Urinary bladder (tissue), 4 donors: ENCODE results near the gene ENOX1. TPM values are rescaled to one million over a fixed set of nuclear protein-coding genes. Genes with fewer than 3 reads are reported as not detected.

Experiments used
- DNase-seq: peaks from one replicate; pipeline ENCODE4 v3.0.0-alpha.2; 2015; ENCODE audit errors: extremely low spot score
- H3K27ac ChIP-seq: one replicate; pipeline ENCODE4 v1.5.1; 2013; ENCODE audit warnings: low read depth, mild to moderate bottlenecking, moderate library complexity
- H3K36me3 ChIP-seq: one replicate; pipeline ENCODE4 v1.6.1; 2013; ENCODE audit warnings: mild to moderate bottlenecking, moderate library complexity; ENCODE audit not compliant: insufficient read depth
- H3K4me1 ChIP-seq: one replicate; pipeline ENCODE4 v1.6.1; 2013; ENCODE audit warnings: mild to moderate bottlenecking, moderate library complexity; ENCODE audit not compliant: insufficient read depth
- H3K4me3 ChIP-seq: one replicate; pipeline ENCODE4 v1.5.1; 2013; ENCODE audit warnings: low read depth, low read length
- WGBS: extraction: QIAGEN DNeasy Blood & Tissue Kit; methylation state at CpG from one replicate; pipeline ENCODE4 v1.1.7; 2013; 5-methylcytosine and 5-hydroxymethylcytosine counted together
- polyA plus RNA-seq: library from polyadenylated mRNA; stranded (reverse); fragments of 200-250 nt; gene quantifications from one replicate; pipeline ENCODE4 v1.2.3, GENCODE V29; 2013
- total RNA-seq: library from RNA; depleted of rRNA; stranded (reverse); fragments of >200 nt; gene quantifications from one replicate; pipeline ENCODE4 v1.2.3, GENCODE V29; 2014
- donor health status: healthy with polysubstance abuse.
- donor health status: healthy.

Gene ENOX1
- total and polyA plus RNA-seq, 2 donors = 4.3 to 17.6 TPM

- no peaks in the 10 kb centered on the region for H3K4me1 ChIP-seq
- no peaks in the 10 kb centered on the region for H3K36me3 ChIP-seq
- H3K27ac ChIP-seq = no peak overlapping the region
- 7% methylated on average over 1 of the region's 1 CpG for WGBS
- DNase-seq = no peak
- H3K4me3 ChIP-seq = no peak overlapping the region
These were observed 122.0 kb downstream of the ENOX1 start for GRCh38 chr13:43664700-43665191.

DNA sequence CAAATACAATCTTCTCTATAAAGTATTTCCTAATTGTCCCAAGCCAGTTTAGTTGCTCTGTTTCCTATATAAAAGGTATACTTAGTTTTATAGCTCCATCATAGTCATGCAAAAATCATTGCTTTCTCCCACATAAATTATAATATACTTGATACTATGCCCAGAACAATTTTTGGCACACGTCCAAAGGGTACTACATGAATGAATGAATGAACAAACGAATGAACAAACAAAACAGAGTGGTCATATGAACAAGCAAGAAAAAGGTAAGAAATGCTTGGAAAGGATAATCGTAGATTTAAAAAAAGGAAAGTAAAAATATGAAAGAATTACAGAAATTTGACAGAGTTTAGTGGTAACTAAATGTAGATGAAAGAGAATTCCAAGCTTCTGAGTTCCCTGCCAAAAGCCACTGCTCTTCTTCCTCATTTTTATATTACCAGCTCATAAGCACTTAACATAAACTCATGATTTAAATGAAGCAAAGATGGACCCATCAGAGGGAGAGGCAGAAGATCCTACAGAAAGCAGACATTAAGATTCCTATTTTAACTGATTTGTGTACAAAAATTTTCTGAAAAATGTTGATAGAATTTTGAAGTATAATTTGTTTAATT lies 123.2 kb downstream of the ENOX1 start:
- 47% methylated on average over 3 of the region's 3 CpGs for WGBS
- H3K4me3 ChIP-seq = no peak overlapping the region
- H3K36me3 ChIP-seq = no peaks in the 10 kb centered on the region
- DNase-seq = no peak
- no peak overlapping the region for H3K27ac ChIP-seq
- no peaks in the 10 kb centered on the region for H3K4me1 ChIP-seq

DNA sequence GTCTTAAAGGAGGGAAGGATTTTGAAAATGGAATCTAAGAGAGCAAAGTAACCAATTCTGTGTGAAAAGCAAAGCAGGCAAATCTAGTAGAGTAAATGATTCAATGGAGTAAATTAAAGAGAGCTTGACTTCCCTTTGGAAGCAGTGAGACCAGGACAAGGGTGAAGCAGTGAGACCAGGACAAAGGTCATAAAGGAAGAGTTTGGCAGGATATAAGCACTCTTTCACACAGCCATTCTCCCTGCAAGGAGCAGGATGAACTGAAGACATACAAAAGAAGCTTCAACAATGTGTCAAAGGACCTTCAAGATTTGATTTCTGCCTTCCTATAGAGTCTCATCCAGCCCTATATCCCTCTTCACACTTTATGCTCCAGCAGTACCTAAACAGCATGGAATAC lies 123.8 kb downstream of the ENOX1 start:
- Histone ChIP-seq H3K4me1 (no peaks in the 10 kb centered on the region), H3K4me3 (no peak overlapping the region), H3K36me3 (no peaks in the 10 kb centered on the region), H3K27ac (no peak overlapping the region)
- no peak for DNase-seq

GRCh38 chr13:43661161-43661830 lies 125.5 kb downstream of the ENOX1 start:
- WGBS = 69% methylated on average over 6 of the region's 6 CpGs
- no peaks in the 10 kb centered on the region for H3K4me1 ChIP-seq
- no peak overlapping the region for H3K4me3 ChIP-seq
- H3K36me3 ChIP-seq = no peaks in the 10 kb centered on the region
- H3K27ac ChIP-seq = no peak overlapping the region
- DNase-seq = no peak

DNA sequence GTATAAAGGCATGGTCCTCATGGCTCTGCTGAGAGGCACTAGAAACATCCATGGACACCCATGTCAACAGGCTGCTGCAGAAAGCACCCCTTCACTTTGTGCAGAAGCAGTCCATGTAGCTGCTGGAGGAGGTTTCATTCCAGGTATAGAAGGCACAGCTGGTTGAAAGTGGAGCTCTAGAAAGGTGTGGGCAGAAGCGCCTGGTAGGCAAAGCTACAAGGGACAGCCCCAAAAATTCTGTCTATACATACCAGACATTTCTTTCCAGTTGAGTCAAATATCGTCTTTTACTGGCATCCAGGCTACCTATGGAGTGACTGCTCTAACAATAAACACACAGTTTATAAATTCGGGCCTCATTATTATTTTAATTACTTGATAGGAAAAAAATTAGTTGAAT lies 129.3 kb downstream of the ENOX1 start:
- H3K36me3 ChIP-seq = no peaks in the 10 kb centered on the region
- WGBS = 94% methylated on average over 3 of the region's 3 CpGs
- H3K27ac ChIP-seq = no peak overlapping the region
- no peak overlapping the region for H3K4me3 ChIP-seq
- DNase-seq = no peak
- no peaks in the 10 kb centered on the region for H3K4me1 ChIP-seq

- 87% methylated on average over 1 of the region's 1 CpG for WGBS
These were observed 132.8 kb downstream of the ENOX1 start for GRCh38 chr13:43653980-43654379.

DNA sequence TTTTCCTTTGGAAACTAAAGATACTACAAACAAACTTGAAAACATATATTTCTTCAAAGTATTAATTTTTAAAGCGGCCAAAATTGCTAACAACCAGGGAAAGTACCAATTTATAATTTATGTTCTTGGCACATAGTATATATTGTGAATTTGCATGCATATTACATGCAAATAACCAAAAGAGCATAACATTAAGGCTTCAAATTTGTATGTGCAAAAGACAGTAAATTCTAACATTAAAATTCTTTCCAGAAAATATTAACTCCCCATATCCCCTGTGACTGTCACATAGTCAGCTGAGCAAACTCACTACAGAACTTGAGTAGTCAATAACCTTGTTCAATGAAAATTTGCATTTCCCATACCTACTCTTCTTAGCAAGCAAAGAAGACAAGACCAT lies 133.4 kb downstream of the ENOX1 start:
- DNase-seq = no peak
- 97% methylated on average over 1 of the region's 1 CpG for WGBS
- Histone ChIP-seq H3K4me3 (no peak overlapping the region), H3K36me3 (no peaks in the 10 kb centered on the region), H3K27ac (no peak overlapping the region), H3K4me1 (no peaks in the 10 kb centered on the region)

More at GRCh38 chr13:43653980-43654379, 132.8 kb downstream of the ENOX1 start:
- H3K4me1 ChIP-seq = no peaks in the 10 kb centered on the region
- H3K36me3 ChIP-seq = no peaks in the 10 kb centered on the region
- no peak overlapping the region for H3K27ac ChIP-seq
- DNase-seq = no peak
- H3K4me3 ChIP-seq = no peak overlapping the region

DNA sequence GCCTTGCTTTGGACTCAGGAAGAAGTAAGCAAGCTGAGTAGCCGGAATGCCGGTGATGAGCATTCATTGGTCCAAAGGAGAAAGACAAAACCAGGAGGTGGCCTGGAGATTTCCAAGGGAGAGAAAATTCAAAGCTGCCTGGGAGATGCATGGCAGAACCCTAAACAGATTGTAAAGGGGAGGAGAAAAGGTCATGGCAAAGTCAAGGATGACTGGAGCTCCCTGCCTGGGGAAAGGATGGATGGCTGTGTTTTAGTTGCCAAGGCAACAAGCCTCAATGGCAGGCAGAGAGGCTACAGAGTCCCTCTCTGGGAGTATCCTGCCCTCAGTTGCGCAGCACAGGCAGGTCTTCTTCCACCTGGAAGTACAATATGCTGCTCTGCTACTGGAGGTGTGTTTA lies 134.0 kb downstream of the ENOX1 start:
- no peaks in the 10 kb centered on the region for H3K4me1 ChIP-seq
- no peak for DNase-seq
- no peak overlapping the region for H3K27ac ChIP-seq
- H3K36me3 ChIP-seq = no peaks in the 10 kb centered on the region
- 94% methylated on average over 3 of the region's 3 CpGs for WGBS
- no peak overlapping the region for H3K4me3 ChIP-seq

GRCh38 chr13:43650882-43651281 lies 135.9 kb downstream of the ENOX1 start:
- H3K36me3 ChIP-seq = no peaks in the 10 kb centered on the region
- 85% methylated on average over 4 of the region's 4 CpGs for WGBS

GRCh38 chr13:43648733-43649132 lies 138.0 kb downstream of the ENOX1 start:
- no peaks in the 10 kb centered on the region for H3K4me1 ChIP-seq
- no peaks in the 10 kb centered on the region for H3K36me3 ChIP-seq
- DNase-seq = no peak
- no peak overlapping the region for H3K4me3 ChIP-seq
- 78% methylated on average over 5 of the region's 5 CpGs for WGBS
- H3K27ac ChIP-seq = no peak overlapping the region

More at GRCh38 chr13:43650882-43651281, 135.9 kb downstream of the ENOX1 start:
- H3K4me1 ChIP-seq = no peaks in the 10 kb centered on the region
- DNase-seq = no peak
- no peak overlapping the region for H3K27ac ChIP-seq
- H3K4me3 ChIP-seq = no peak overlapping the region

- DNase-seq = no peak
- Histone ChIP-seq H3K4me3 (no peak overlapping the region), H3K4me1 (no peaks in the 10 kb centered on the region), H3K36me3 (no peaks in the 10 kb centered on the region), H3K27ac (no peak overlapping the region)
- 33% methylated on average over 2 of the region's 2 CpGs for WGBS
These were observed 139.3 kb downstream of the ENOX1 start for GRCh38 chr13:43647471-43647870.

DNA sequence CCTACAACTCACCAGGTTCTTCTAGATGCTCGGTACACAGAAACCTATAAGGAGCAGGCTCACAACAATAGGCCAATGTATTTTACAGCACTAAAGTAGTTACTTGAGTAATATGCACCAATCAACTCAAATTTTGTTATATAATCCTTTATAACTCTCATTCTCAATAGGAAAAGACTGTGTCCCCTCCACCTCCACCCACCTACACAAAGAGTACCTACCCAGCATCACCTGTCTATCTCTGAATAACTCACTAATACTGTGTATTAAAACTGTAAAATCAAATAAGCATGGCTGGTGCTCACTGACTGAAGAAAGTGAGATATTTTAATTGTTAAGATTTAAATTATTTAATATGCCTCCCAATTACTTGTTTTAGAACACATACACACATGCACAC lies 146.3 kb downstream of the ENOX1 start:
- Histone ChIP-seq H3K4me3 (no peak overlapping the region), H3K4me1 (no peaks in the 10 kb centered on the region), H3K36me3 (no peaks in the 10 kb centered on the region), H3K27ac (no peak overlapping the region)
- 89% methylated on average over 1 of the region's 1 CpG for WGBS
- no peak for DNase-seq

DNA sequence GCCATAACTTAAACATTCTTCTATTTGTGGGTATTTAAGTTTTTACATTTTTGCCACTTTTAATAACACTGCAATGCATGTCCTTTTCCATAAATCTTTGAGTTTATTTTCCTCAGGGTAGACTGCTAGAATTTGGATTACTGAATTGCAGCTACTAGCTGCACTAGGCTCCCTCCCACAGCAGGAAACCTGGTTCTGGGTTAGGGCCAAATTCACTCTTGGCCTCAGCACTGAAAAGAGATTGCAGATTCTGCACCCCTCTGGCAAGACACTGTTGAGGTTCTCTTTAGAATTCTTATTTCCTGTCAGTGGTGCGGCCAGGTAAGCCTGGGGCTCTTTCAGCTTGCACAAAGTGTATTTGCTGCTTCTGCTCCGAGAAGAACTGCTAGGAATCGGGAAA lies 155.7 kb downstream of the ENOX1 start:
- H3K27ac ChIP-seq = no peak overlapping the region
- no peaks in the 10 kb centered on the region for H3K4me1 ChIP-seq
- no peak overlapping the region for H3K4me3 ChIP-seq
- WGBS = 91% methylated on average over 3 of the region's 3 CpGs
- no peak for DNase-seq
- H3K36me3 ChIP-seq = no peaks in the 10 kb centered on the region

- H3K4me1 ChIP-seq = no peaks in the 10 kb centered on the region
- no peak overlapping the region for H3K27ac ChIP-seq
- DNase-seq = no peak
- H3K36me3 ChIP-seq = no peaks in the 10 kb centered on the region
- 81% methylated on average over 3 of the region's 3 CpGs for WGBS
- H3K4me3 ChIP-seq = no peak overlapping the region
These were observed 156.9 kb downstream of the ENOX1 start for GRCh38 chr13:43629691-43630480.
